GM12878 (cell line): Measurements from ENCODE around the gene DHX38. TPM values are rescaled to one million over a fixed set of nuclear protein-coding genes. Genes with fewer than 3 reads are reported as not detected.

Source experiments
- BACH1 ChIP-seq: fragments of 450-650 bp; IDR thresholded peaks from 2 replicates; pipeline ENCODE4 v1.6.1; 2017; ENCODE audit warnings: mild to moderate bottlenecking, borderline replicate concordance
- BMI1 ChIP-seq: fragments of 450-650 bp; IDR thresholded peaks from 2 replicates; pipeline ENCODE4 v1.6.1; 2016; ENCODE audit warnings: mild to moderate bottlenecking, moderate library complexity, borderline replicate concordance
- CBX5 ChIP-seq: sonication (generic); IDR thresholded peaks from 2 replicates; pipeline ENCODE4 v1.6.1; 2016; ENCODE audit warnings: low read depth, moderate library complexity, mild to moderate bottlenecking, inconsistent platforms
- CHD2 ChIP-seq: IDR thresholded peaks from 2 replicates; pipeline ENCODE4 v1.6.1; 2011; ENCODE audit warnings: low read depth, low read length, improper control_type of control experiment, borderline replicate concordance
- IKZF2 ChIP-seq, 2 experiments: fragments of 450-650 bp; IDR thresholded peaks; 2 replicates each; pipeline ENCODE4 v1.6.1; 2017; ENCODE audit warnings: mild to moderate bottlenecking in 2 of 2, moderate library complexity in 2 of 2
- JUNB ChIP-seq: IDR thresholded peaks from 2 replicates; pipeline ENCODE4 v1.6.1; 2016; ENCODE audit warnings: antibody characterized with exemption, mild to moderate bottlenecking
- JUND ChIP-seq: IDR thresholded peaks from 2 replicates; pipeline ENCODE4 v1.6.1; 2012; ENCODE audit warnings: low read depth, mild to moderate bottlenecking, low read length, improper control_type of control experiment, moderate library complexity
- MEF2B ChIP-seq: fragments of 450-650 bp; IDR thresholded peaks from 2 replicates; pipeline ENCODE4 v1.6.1; 2018; ENCODE audit warnings: mild to moderate bottlenecking, moderate library complexity; ENCODE audit not compliant: partially characterized antibody, poor library complexity, severe bottlenecking
- MTA2 ChIP-seq: fragments of 450-650 bp; IDR thresholded peaks from 2 replicates; pipeline ENCODE4 v1.6.1; 2016; ENCODE audit warnings: low read depth, mild to moderate bottlenecking, moderate library complexity
- MYC ChIP-seq: IDR thresholded peaks from 2 replicates; pipeline ENCODE4 v1.6.1; 2011; ENCODE audit warnings: mild to moderate bottlenecking, low read length, moderate library complexity, inconsistent platforms; ENCODE audit not compliant: insufficient read depth, insufficient replicate concordance, insufficient read length, severe bottlenecking
- PAX5 ChIP-seq: IDR thresholded peaks from 2 replicates; pipeline ENCODE4 v1.6.1; 2011; ENCODE audit warnings: low read depth, low read length, borderline replicate concordance
- POLR2A ChIP-seq: IDR thresholded peaks from 2 replicates; pipeline ENCODE4 v1.6.1; 2011; ENCODE audit warnings: low read depth, mild to moderate bottlenecking, low read length
- SMAD5 ChIP-seq: IDR thresholded peaks from 2 replicates; pipeline ENCODE4 v1.6.1; 2016; ENCODE audit warnings: antibody characterized with exemption, low read depth
- SUPT20H ChIP-seq: IDR thresholded peaks from 2 replicates; pipeline ENCODE4 v1.6.1; 2011; ENCODE audit warnings: low read depth, mild to moderate bottlenecking, low read length, moderate library complexity, borderline replicate concordance; ENCODE audit not compliant: control insufficient read depth
- SUZ12 ChIP-seq: fragments of 200-600 bp; sonication (generic); IDR thresholded peaks from one replicate; pipeline ENCODE4 v1.6.1; 2018; ENCODE audit warnings: antibody characterized with exemption, mild to moderate bottlenecking; ENCODE audit not compliant: unreplicated experiment
- TARDBP ChIP-seq: IDR thresholded peaks from 2 replicates; pipeline ENCODE4 v1.6.1; 2016; ENCODE audit warnings: borderline replicate concordance
- polyA plus RNA-seq, 11 experiments: library from polyadenylated mRNA; depleted of rRNA in 4 of 11; unstranded in 6 of 11; stranded (reverse) in 5 of 11; fragments of >200 nt; fragmentation: Nextera tagmentation in 4 of 11; fragmentation: Illumina TruSeq in 1 of 11; extraction: Ambion mirVana in 4 of 11; extraction: Trizol in 1 of 11; gene quantifications; 1 replicate in 1 of 11; 2 replicates in 10 of 11; pipeline versions ENCODE4 v1.2.1 to v1.2.3, GENCODE V29; 2011 to 2016; ENCODE audit warnings: inconsistent platforms in 2 of 11, missing spikeins in 2 of 11, low read depth in 1 of 11
- total RNA-seq, 4 experiments: library from RNA; depleted of rRNA in 3 of 4; stranded (reverse); fragments of >200 nt in 3 of 4; fragmentation: Illumina TruSeq in 1 of 4; extraction: Trizol in 1 of 4; gene quantifications; 2 replicates each; pipeline versions ENCODE4 v1.2.1 to v1.2.3, GENCODE V29; 2013 to 2021
- TF ChIP-seq, protein P1 (sequence below): IDR thresholded peaks from 2 replicates; pipeline ENCODE4 v1.6.1; 2011; ENCODE audit warnings: borderline replicate concordance, low read depth, mild to moderate bottlenecking, moderate library complexity, mixed read lengths, low read length; ENCODE audit not compliant: insufficient read depth; ENCODE audit errors: extremely low read length
- TF ChIP-seq, protein P2 (sequence below): fragments of 450-650 bp; IDR thresholded peaks from 2 replicates; pipeline ENCODE4 v1.6.1; 2014; ENCODE audit warnings: mild to moderate bottlenecking
- TF ChIP-seq, protein P3 (sequence below): IDR thresholded peaks from 2 replicates; pipeline ENCODE4 v1.6.1; 2011; ENCODE audit warnings: mild to moderate bottlenecking, low read depth, low read length, moderate library complexity; ENCODE audit not compliant: insufficient replicate concordance
- TF ChIP-seq, protein P4 (sequence below), 3 experiments: IDR thresholded peaks in 2 of 3; conservative IDR thresholded peaks in 1 of 3; 2 replicates each; pipeline ENCODE4 v1.5.1; 2011; ENCODE audit warnings: low read depth in 3 of 3, low read length in 3 of 3, mild to moderate bottlenecking in 3 of 3, control low read depth in 2 of 3, moderate library complexity in 2 of 3, inconsistent platforms in 1 of 3, mixed read lengths in 1 of 3; ENCODE audit not compliant: control insufficient read depth in 2 of 3, insufficient read depth in 1 of 3; ENCODE audit errors: extremely low read depth in 1 of 3
- TF ChIP-seq, protein P5 (sequence below): fragments of 450-650 bp; IDR thresholded peaks from 2 replicates; pipeline ENCODE4 v1.6.1; 2017; ENCODE audit warnings: antibody characterized with exemption, mild to moderate bottlenecking, moderate library complexity

Gene DHX38
- total and polyA plus RNA-seq, 10 of the 15 experiments (the other 5 are each of a cell fraction or from before 2014, with no cell fraction given) = 2.1 to 67.8 (median 43.2) TPM

DNA sequence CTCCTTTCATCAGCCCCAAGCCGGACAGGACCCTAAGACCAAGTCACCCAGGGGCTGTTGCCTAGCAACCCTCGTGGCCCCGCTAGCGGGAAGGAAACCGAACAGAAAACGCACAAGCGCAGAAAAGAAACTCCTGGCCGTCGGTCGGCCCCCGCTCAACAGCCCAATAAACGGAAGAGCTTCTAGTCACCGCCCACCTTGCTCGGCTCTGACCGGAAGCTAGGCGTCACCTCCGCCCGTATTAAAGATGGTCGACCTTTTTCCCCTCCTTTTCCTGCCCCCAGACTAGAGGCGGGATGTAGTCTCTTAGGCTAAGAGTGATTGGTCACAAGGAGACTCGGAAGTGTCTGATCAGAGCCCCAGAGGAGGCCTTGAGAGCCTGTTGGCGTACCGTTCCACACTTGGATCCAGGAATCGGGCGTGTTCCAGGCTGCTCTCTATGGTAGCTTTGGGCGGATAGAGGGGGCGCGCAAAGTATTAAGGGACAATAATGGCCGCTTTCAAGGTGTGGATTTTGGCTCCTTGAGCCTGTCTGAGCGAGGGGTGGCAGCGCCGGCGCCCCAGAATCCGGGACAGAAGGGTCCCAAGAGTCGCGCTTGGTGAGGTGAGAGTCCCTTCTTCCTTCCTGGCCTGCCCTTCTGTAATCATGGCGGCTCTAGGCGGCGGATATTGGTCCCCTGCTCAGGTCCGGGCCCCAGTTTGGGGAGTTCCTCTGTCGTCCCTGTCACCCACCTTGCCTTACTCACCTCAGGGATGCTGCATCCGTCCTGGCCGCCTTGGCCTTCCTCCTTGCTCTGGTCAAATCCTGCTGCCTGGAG is at the start of gene DHX38, which contains the start of gene TXNL4B (continued):
- TF ChIP-seq, protein P1, sequence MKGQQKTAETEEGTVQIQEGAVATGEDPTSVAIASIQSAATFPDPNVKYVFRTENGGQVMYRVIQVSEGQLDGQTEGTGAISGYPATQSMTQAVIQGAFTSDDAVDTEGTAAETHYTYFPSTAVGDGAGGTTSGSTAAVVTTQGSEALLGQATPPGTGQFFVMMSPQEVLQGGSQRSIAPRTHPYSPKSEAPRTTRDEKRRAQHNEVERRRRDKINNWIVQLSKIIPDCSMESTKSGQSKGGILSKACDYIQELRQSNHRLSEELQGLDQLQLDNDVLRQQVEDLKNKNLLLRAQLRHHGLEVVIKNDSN = no peak
- TF ChIP-seq MTA2 (no peak), CBX5 (no peak), SUZ12 (no peak), PAX5 (no peak), CHD2 (peak; percentile 89; the same call in 1 of the 2 replicates), JUND (no peak), BMI1 (peak; percentile 98), MEF2B (no peak), TARDBP (peak; percentile 31; the same call in 1 of the 2 replicates), BACH1 (peak; percentile 29; the same call in 1 of the 2 replicates), SMAD5 (peak; percentile 58; the same call in 1 of the 2 replicates), JUNB (no peak), SUPT20H (no peak), MYC (no peak), POLR2A (peak; percentile 86), IKZF2 (IDR thresholded peaks at IDR 0.05) (peak; percentile 81 to 85)
- TF ChIP-seq, protein P2, sequence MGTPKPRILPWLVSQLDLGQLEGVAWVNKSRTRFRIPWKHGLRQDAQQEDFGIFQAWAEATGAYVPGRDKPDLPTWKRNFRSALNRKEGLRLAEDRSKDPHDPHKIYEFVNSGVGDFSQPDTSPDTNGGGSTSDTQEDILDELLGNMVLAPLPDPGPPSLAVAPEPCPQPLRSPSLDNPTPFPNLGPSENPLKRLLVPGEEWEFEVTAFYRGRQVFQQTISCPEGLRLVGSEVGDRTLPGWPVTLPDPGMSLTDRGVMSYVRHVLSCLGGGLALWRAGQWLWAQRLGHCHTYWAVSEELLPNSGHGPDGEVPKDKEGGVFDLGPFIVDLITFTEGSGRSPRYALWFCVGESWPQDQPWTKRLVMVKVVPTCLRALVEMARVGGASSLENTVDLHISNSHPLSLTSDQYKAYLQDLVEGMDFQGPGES = peak; percentile 72
- TF ChIP-seq, protein P3, sequence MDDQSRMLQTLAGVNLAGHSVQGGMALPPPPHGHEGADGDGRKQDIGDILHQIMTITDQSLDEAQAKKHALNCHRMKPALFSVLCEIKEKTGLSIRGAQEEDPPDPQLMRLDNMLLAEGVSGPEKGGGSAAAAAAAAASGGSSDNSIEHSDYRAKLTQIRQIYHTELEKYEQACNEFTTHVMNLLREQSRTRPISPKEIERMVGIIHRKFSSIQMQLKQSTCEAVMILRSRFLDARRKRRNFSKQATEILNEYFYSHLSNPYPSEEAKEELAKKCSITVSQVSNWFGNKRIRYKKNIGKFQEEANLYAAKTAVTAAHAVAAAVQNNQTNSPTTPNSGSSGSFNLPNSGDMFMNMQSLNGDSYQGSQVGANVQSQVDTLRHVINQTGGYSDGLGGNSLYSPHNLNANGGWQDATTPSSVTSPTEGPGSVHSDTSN = peak; percentile 39
- TF ChIP-seq, protein P4, sequence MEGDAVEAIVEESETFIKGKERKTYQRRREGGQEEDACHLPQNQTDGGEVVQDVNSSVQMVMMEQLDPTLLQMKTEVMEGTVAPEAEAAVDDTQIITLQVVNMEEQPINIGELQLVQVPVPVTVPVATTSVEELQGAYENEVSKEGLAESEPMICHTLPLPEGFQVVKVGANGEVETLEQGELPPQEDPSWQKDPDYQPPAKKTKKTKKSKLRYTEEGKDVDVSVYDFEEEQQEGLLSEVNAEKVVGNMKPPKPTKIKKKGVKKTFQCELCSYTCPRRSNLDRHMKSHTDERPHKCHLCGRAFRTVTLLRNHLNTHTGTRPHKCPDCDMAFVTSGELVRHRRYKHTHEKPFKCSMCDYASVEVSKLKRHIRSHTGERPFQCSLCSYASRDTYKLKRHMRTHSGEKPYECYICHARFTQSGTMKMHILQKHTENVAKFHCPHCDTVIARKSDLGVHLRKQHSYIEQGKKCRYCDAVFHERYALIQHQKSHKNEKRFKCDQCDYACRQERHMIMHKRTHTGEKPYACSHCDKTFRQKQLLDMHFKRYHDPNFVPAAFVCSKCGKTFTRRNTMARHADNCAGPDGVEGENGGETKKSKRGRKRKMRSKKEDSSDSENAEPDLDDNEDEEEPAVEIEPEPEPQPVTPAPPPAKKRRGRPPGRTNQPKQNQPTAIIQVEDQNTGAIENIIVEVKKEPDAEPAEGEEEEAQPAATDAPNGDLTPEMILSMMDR (IDR thresholded peaks at IDR 0.05 in 2 of 3, conservative IDR thresholded peaks at IDR 0.05 in 1 of 3; ENCODE audit: control insufficient read depth in 2 of 3, extremely low read depth in 1 of 3, insufficient read depth in 1 of 3, low read depth in 3 of 3, low read length in 3 of 3) = no peak
- TF ChIP-seq, protein P5, sequence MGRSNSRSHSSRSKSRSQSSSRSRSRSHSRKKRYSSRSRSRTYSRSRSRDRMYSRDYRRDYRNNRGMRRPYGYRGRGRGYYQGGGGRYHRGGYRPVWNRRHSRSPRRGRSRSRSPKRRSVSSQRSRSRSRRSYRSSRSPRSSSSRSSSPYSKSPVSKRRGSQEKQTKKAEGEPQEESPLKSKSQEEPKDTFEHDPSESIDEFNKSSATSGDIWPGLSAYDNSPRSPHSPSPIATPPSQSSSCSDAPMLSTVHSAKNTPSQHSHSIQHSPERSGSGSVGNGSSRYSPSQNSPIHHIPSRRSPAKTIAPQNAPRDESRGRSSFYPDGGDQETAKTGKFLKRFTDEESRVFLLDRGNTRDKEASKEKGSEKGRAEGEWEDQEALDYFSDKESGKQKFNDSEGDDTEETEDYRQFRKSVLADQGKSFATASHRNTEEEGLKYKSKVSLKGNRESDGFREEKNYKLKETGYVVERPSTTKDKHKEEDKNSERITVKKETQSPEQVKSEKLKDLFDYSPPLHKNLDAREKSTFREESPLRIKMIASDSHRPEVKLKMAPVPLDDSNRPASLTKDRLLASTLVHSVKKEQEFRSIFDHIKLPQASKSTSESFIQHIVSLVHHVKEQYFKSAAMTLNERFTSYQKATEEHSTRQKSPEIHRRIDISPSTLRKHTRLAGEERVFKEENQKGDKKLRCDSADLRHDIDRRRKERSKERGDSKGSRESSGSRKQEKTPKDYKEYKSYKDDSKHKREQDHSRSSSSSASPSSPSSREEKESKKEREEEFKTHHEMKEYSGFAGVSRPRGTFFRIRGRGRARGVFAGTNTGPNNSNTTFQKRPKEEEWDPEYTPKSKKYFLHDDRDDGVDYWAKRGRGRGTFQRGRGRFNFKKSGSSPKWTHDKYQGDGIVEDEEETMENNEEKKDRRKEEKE = no peak
